HG03060 (cell line): ENCODE results near the gene OSBPL6.

ENCODE experiments used
- ATAC-seq: cut with Tn5 transposase; IDR thresholded peaks from one replicate; pipeline ENCODE4 v1.9.1; 2021; ENCODE audit warnings: low read depth, moderate number of reproducible peaks; ENCODE audit not compliant: unreplicated experiment

The OSBPL6 gene

GRCh38 chr2:178269438-178270224 lies 75.3 kb downstream of the OSBPL6 start:
- ATAC-seq = no peak

GRCh38 chr2:178270338-178270737 lies 76.0 kb downstream of the OSBPL6 start:
- no peak for ATAC-seq

- ATAC-seq = no peak
These were observed 76.8 kb downstream of the OSBPL6 start for GRCh38 chr2:178271094-178271493.

GRCh38 chr2:178271629-178272333 lies 77.5 kb downstream of the OSBPL6 start:
- no peak for ATAC-seq

GRCh38 chr2:178273787-178274360 lies 79.6 kb downstream of the OSBPL6 start:
- no peak for ATAC-seq

DNA sequence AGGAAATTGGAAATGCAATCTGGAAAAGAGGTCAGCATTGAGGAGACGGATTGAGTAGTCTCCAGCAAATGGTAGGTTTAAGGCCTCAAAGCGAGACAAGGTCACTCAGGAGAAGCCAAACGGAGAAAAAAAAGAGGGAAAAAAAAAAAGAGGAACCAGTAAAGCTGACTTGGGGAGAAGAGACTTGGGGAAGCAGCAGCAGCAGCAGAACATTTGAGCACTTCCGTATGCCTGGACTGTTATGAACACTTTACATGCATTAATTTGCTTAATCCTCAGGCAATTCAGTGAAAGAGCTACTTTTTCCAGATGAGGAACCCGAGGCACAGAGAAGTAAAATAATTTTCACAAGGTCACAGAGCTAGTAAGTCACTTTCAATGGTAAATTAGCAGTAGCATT lies 81.3 kb downstream of the OSBPL6 start:
- ATAC-seq = no peak

- no peak for ATAC-seq
These were observed 83.5 kb downstream of the OSBPL6 start for GRCh38 chr2:178277741-178278197.

DNA sequence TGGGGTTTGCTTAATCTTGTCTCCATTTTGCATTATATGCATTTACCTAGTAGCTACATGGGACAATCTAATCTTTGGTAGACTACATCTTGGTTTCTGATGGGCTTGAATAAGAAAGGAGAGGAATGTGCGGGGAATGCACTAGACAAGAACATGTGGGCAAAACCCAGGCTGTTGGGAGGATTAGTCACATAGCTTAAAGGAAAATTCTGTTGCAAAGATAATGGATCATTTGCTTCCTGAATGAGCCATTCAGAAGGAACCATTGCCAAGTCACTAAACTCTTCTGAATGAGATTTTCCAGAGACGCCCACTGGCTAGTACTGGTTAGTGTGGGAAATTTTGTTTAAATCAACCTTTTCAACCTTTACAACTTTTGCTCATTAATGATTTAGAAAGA lies 84.8 kb downstream of the OSBPL6 start:
- no peak for ATAC-seq

DNA sequence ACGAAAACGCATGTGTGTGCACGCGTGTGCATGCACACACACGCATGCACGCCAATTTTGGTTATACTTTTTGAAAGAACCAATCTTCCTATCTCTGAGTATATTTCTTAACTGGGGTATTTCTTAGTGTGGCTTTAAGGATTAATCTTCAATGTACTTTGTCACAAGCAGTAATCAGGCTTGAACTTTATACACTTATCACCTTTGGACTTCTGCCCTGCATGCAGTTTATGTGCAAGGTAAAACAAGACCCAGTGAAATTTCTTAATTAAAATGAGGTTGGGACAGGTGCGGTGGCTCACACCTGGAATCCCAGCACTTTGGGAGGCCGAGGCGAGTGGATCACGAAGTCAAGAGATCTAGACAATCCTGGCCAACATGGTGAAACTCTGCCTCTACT lies 85.3 kb downstream of the OSBPL6 start:
- ATAC-seq = no peak

- ATAC-seq = no peak
These were observed 86.0 kb downstream of the OSBPL6 start for GRCh38 chr2:178280244-178280852.

GRCh38 chr2:178282075-178282815 lies 87.9 kb downstream of the OSBPL6 start:
- no peak for ATAC-seq

DNA sequence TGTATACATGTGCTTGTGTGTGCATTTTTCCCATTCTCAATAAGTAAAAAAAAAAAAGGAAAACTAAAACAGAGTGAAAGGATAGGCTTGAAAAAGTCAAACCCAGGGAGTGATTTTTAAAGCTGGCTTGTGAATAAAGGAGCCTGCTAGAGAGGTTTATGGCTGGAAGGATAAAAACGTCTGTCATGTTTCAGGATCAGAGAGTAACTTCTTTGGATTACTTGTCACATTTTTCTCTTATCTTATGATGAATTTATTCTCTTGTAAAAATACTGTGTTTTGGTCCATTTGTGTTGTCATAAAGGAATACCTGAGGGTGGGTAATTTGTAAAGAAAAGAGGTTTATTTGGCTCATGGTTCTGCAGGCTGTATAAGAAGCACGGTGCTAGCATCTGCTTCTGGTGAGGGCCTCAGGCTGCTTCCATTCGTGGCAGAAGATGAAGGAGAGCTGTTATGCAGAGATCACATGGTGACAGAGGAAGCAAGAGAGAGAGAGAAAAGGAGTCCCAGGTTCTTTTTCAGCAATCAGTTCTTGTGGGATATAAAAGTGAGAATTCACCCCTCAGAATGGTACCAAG lies 89.1 kb downstream of the OSBPL6 start:
- no peak for ATAC-seq

GRCh38 chr2:178284613-178285286 lies 90.4 kb downstream of the OSBPL6 start:
- ATAC-seq = no peak

DNA sequence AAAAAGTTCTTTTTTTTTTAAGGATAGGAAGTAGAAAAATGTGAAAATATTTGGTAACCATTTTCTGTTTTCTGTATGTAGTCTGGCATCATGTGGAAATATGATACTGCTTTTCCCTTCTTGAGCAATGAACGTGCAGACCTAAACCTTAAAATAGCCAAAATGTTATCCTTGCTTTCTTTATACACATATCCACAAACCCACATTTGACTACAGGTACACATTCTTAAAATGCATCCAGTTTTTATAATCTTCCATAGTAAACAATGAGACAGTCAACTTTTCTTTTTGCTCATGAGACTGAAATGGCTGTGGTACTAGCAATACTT lies 90.9 kb downstream of the OSBPL6 start:
- no peak for ATAC-seq

DNA sequence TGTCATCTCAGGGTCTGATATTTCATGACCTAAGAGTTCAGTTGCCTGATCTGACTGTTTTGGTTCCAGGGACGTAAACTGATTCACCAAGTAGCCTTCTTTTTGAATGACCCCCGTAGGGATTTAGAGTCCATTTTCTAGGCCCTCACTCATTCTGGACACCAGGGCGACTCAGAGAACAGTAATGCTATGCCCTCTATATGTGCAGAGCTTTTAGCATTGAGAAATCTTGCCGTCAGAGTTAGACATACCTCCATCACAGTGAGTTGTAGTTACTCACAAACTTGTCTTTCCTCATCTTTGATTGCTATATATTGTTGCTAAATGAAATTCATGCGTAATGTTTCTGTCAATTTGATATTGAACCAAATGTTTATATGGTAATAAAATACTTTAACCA lies 92.3 kb downstream of the OSBPL6 start:
- no peak for ATAC-seq

DNA sequence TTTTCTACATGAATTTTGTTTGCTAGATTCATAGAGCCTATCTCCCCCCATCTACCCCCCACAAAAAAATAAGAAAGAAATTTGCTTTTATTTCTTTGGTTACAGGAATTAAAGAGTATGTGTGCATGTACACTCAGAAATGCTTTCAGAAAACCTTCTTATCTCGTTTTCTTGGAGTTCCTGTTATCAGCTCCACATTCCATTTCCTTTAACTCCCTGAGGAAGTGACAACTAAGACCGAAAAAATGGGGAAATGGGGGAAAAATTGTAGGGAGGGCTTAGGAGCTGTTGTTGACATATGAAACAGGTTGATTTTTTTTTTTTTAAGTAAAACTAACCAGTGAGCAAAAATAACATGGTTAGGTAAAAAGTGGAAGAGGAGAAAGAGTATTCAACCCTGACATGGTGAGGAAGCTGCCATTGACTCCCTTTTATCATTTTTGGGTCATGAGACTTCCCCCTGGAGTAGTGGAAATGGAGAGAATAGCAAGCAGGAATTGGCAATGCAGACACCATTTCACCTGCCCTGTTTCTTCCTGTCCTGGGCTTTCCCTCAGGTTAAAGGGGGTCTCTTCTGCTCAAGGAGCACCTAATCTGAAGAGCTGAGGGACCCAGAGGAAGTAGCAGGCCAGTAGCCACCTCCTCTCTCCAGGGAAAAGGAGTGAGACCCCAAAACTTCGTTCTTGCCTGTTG lies 93.5 kb downstream of the OSBPL6 start:
- no peak for ATAC-seq

DNA sequence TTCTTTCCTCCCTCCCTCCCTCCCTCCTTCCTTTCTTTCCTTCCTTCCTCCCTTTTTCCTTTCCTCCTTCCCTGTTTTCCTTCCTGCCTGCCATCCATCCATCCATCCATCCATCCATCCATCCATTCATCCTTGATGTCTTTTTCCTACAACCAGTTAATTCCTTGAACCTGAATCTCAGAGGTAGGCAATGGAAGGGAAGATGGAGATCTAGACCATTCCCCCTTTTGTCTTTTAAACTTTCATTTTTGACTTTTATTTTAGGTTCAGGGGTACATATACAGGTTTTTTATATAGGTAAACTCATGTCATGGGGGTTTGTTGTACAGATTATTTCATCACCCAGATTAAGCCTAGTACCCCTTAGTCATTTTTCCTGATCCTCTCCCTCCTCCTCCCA lies 97.4 kb downstream of the OSBPL6 start:
- no peak for ATAC-seq

DNA sequence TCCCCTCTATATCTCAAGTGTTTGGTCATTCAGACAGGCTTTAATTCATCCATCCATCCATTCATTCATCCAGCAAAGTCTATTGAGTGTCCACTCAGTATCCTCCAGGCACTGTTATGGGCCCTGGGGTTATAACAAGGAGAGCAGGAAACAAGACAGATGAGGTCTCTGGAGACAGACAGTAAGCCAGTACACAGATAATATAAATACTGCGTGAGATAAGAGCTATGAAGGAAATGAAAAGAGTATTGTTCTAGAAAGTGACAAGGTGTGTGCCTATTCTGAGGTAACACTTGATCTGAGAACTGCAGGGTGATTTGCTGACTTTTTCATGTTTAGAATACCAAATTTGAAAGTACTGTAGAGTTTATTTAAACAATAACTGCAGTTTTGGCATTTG lies 98.3 kb downstream of the OSBPL6 start:
- ATAC-seq = no peak

DNA sequence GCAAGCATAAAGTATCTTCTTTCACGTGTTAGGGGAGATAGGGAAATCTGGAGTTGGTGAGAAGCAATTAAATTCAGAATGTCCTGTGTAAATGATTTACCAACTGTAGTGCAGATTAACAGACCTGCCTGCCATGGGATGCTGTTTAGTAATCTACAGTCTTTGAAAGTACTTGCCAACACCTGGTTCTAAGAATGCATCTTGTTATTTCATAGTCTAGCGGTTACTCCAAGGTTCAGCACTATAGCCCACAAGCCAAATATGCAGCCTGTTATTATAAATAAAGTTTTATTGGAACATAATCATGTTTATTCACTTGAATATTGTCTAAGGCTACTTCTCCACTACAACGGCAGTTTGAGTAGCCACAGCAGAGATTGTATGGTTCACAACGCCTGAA lies 100.8 kb downstream of the OSBPL6 start:
- ATAC-seq = no peak
